KMS-11 (cell line): ENCODE measurements around the gene PDGFA.

Experiments
- H2AFZ ChIP-seq: fragments of 200-600 bp; sonication (generic); 2 replicates; pipeline ENCODE4 v1.6.1; 2016; ENCODE audit warnings: antibody characterized with exemption, mixed run types, low read depth
- H3K27ac ChIP-seq: fragments of 200-600 bp; sonication (generic); 2 replicates; pipeline ENCODE4 v1.6.1; 2016; ENCODE audit warnings: mild to moderate bottlenecking, mixed run types
- H3K27me3 ChIP-seq: fragments of 200-600 bp; sonication (generic); 2 replicates; pipeline ENCODE4 v1.6.1; 2017; ENCODE audit warnings: mild to moderate bottlenecking, low read depth, mixed run types, moderate library complexity; ENCODE audit not compliant: insufficient read depth
- H3K36me3 ChIP-seq: fragments of 200-600 bp; sonication (generic); 2 replicates; pipeline ENCODE4 v1.6.1; 2017; ENCODE audit warnings: mild to moderate bottlenecking, mixed run types; ENCODE audit not compliant: insufficient read depth
- H3K4me1 ChIP-seq: fragments of 200-600 bp; sonication (generic); 2 replicates; pipeline ENCODE4 v1.6.1; 2016; ENCODE audit warnings: mild to moderate bottlenecking, low read depth, mixed run types; ENCODE audit not compliant: poor library complexity, severe bottlenecking
- H3K4me2 ChIP-seq: fragments of 200-600 bp; sonication (generic); 2 replicates; pipeline ENCODE4 v1.7.0; 2016; ENCODE audit warnings: mild to moderate bottlenecking, mixed run types
- H3K4me3 ChIP-seq: fragments of 200-600 bp; sonication (generic); IDR thresholded peaks from 2 replicates; pipeline ENCODE4 v1.6.1; 2017; ENCODE audit warnings: low read depth, low read length, mixed read lengths; ENCODE audit not compliant: insufficient read depth
- H3K79me2 ChIP-seq: fragments of 200-600 bp; sonication (generic); 2 replicates; pipeline ENCODE4 v1.6.1; 2016; ENCODE audit warnings: low read depth, mixed run types; ENCODE audit not compliant: insufficient read depth
- H3K9ac ChIP-seq: fragments of 200-600 bp; sonication (generic); 2 replicates; pipeline ENCODE4 v1.6.1; 2016; ENCODE audit warnings: mild to moderate bottlenecking, mixed run types
- H4K20me1 ChIP-seq: fragments of 200-600 bp; sonication (generic); 2 replicates; pipeline ENCODE4 v1.6.1; 2016; ENCODE audit warnings: mild to moderate bottlenecking, mixed run types; ENCODE audit not compliant: insufficient read depth
- TF ChIP-seq, protein P1 (sequence below): fragments of 200-600 bp; sonication (generic); conservative IDR thresholded peaks from 2 replicates; pipeline ENCODE4 v1.6.1; 2017; ENCODE audit warnings: low read depth, mild to moderate bottlenecking, antibody characterized with exemption, low read length, moderate library complexity, mixed read lengths

The PDGFA gene

DNA sequence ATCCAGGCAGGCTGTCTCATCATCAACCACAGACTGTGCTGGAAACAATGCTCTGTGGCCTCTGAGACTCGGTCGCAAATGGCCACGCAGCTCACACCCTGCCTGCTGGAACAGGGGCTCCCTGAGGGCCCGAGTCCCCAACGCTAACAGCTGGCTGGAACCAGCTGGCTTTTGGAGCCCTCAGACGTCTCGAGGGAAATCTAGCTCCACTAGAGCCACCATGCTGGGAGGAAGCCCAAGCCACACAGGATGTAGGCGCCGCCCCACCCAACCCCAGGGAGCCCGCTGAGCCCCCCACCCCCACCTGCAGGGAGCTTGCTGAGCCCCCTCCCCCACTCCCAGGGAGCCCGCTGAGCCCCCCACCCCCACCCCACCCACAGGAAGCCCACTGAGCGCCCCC is 21.4 kb upstream of the PDGFA start:
- TF ChIP-seq, protein P1, sequence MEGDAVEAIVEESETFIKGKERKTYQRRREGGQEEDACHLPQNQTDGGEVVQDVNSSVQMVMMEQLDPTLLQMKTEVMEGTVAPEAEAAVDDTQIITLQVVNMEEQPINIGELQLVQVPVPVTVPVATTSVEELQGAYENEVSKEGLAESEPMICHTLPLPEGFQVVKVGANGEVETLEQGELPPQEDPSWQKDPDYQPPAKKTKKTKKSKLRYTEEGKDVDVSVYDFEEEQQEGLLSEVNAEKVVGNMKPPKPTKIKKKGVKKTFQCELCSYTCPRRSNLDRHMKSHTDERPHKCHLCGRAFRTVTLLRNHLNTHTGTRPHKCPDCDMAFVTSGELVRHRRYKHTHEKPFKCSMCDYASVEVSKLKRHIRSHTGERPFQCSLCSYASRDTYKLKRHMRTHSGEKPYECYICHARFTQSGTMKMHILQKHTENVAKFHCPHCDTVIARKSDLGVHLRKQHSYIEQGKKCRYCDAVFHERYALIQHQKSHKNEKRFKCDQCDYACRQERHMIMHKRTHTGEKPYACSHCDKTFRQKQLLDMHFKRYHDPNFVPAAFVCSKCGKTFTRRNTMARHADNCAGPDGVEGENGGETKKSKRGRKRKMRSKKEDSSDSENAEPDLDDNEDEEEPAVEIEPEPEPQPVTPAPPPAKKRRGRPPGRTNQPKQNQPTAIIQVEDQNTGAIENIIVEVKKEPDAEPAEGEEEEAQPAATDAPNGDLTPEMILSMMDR = no peak
- Histone ChIP-seq H3K9ac (no peak overlapping the region), H3K27ac (no peak overlapping the region), H2AFZ (no peak overlapping the region), H3K4me2 (no peak overlapping the region), H3K4me3 (no peak overlapping the region), H3K27me3 (no peaks in the 10 kb centered on the region; the same call in 1 of the 2 replicates), H4K20me1 (no peaks in the 10 kb centered on the region), H3K79me2 (no peaks in the 10 kb centered on the region), H3K4me1 (no peaks in the 10 kb centered on the region), H3K36me3 (no peaks in the 10 kb centered on the region)

DNA sequence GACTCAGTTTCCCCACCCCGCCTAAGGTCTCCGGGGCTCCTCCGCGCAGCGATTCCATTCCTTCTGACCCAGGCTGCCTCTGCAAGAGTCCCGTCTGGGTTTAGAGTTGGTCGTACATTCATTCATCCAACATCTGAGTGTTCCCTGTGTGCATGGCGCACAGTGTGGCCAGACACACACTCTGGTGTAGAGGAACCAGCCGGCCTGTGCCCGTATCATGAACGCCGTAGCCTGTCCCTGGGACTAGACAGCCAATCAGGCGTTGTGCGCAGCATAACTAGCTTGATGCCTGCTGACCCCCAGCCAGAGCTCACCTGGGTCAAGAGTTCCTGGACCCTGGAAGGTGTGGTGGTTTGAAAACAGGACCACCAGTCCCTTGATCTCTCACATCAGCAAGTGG is 20.9 kb upstream of the PDGFA start:
- no peaks in the 10 kb centered on the region for H3K79me2 ChIP-seq
- H3K36me3 ChIP-seq = no peaks in the 10 kb centered on the region
- H3K27ac ChIP-seq = no peak overlapping the region
- H4K20me1 ChIP-seq = no peaks in the 10 kb centered on the region
- no peak overlapping the region for H2AFZ ChIP-seq
- H3K27me3 ChIP-seq = peaks cover under 1% of the 10 kb centered on the region; the same call in 1 of the 2 replicates
- H3K4me1 ChIP-seq = no peaks in the 10 kb centered on the region
- no peak overlapping the region for H3K9ac ChIP-seq
- H3K4me3 ChIP-seq = no peak overlapping the region
- no peak overlapping the region for H3K4me2 ChIP-seq
- TF ChIP-seq, protein P1 = no peak

DNA sequence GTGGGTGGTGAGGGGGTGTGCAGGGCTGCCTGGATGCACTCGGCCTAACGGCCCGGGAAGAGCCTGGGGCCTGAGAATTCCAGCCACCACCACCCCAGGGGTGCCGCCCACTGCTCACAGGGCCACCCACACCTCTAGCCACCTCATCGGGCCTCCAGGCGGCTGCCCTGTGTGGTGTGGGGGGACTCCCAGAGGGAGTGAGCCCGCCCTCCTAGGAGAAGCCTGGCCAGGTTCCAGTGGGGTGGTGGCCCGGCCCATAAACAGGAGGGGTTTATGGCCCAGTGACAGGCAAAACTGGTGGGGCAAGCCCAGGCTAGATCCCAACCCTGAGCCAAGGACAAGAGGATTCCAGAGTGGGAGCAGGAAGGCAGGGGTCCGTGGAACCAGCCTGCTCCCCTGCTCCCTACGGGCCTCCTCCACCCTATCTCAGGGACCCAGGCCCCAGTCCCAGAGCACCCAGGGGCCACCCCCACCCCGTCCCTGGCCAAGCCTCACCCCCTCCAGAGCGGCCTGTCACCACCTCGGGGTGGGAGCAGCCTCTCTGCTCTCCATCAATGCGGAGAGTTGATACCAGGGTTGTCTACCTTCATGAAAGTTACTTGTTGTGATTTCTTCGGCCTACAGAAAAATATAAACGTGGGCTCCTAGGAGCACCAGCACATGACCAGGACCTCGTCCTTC is 20.2 kb upstream of the PDGFA start:
- no peak overlapping the region for H2AFZ ChIP-seq
- H3K27ac ChIP-seq = no peak overlapping the region
- no peak overlapping the region for H3K9ac ChIP-seq
- no peaks in the 10 kb centered on the region for H4K20me1 ChIP-seq
- peaks cover 8% of the 10 kb centered on the region; the same call in 1 of the 2 replicates for H3K27me3 ChIP-seq
- no peaks in the 10 kb centered on the region for H3K79me2 ChIP-seq
- no peak overlapping the region for H3K4me3 ChIP-seq
- no peaks in the 10 kb centered on the region for H3K36me3 ChIP-seq
- H3K4me2 ChIP-seq = no peak overlapping the region
- no peaks in the 10 kb centered on the region for H3K4me1 ChIP-seq
- TF ChIP-seq, protein P1 = no peak

DNA sequence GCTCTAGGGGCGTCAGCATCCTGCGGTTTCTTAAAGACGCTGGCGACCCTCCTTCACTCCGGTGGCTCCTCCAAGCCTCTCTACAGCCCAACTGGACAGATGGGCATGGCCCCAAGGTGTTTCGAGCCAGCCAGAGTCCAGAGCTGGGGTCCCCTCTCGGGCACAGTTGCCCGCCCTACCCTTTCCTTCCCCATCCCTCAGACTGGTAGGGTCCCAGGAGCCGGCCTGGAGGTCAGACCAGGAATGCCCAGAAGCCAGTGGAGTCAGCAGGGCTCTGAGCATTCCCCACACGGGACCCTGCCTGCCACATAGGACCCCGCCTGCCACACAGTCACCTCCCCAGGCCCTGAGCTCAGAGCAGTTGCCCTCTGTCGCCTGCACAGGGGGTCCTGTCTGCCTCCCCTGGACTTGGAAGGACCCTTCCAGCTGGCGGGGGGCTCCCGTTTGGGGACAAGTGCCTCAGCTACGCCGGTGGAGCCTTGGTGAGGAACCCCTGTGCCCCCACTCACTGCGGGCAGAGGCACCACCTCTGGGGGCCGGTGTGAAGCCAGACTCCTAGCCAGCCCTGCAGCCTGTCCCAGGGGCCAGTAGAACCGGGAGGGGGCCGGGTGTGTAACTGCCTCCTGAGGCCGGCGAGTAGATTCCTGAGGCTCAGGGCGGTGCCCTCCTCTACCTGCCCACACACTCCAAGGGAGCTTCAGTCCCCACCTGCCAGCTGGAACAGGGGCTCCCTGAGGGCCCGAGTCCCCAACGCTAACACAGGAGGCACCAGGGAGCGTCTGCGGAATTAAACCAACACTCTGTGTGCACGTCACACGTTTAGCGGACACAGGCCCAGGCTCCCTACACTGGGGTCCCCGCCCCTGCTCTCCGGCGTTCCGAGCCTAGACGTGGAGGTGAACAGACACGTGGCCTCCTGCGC is 19.4 kb upstream of the PDGFA start:
- no peaks in the 10 kb centered on the region for H3K36me3 ChIP-seq
- H2AFZ ChIP-seq = no peak overlapping the region
- no peaks in the 10 kb centered on the region for H3K79me2 ChIP-seq
- no peak overlapping the region for H3K27ac ChIP-seq
- TF ChIP-seq, protein P1 = no peak
- H3K9ac ChIP-seq = no peak overlapping the region
- no peaks in the 10 kb centered on the region for H4K20me1 ChIP-seq
- no peaks in the 10 kb centered on the region for H3K4me1 ChIP-seq
- no peak overlapping the region for H3K4me2 ChIP-seq
- no peak overlapping the region for H3K4me3 ChIP-seq
- H3K27me3 ChIP-seq = peaks cover 16% of the 10 kb centered on the region; the same call in 1 of the 2 replicates
